Right atrium auricular region (tissue), 2 donors: Measurements from ENCODE around the gene CX3CL1. TPM values are rescaled to one million over a fixed set of nuclear protein-coding genes. Genes with fewer than 3 reads are reported as not detected.

ENCODE experiments used
- DNase-seq: peaks from one replicate; pipeline ENCODE4 v3.0.0-alpha.2; 2019; ENCODE audit warnings: low spot score
- H3K27ac ChIP-seq, 2 donors: fragments of 200-600 bp; sonication (generic); 1 replicate in 1 of 2; 2 replicates in 1 of 2; pipeline ENCODE4 v1.5.1; 2016 to 2019
- H3K27me3 ChIP-seq, 2 donors: fragments of 200-600 bp; sonication (generic); one replicate each; pipeline versions ENCODE4 v1.5.1 to v1.6.0; 2017 to 2019
- H3K36me3 ChIP-seq: fragments of 200-600 bp; sonication (generic); one replicate; pipeline ENCODE4 v1.5.1; 2016
- H3K4me1 ChIP-seq, 2 donors: fragments of 200-600 bp; sonication (generic); one replicate each; pipeline versions ENCODE4 v1.5.1 to v1.6.0; 2017 to 2019
- H3K4me3 ChIP-seq, 2 donors: fragments of 200-600 bp; sonication (generic); 1 replicate in 1 of 2; 2 replicates in 1 of 2; pipeline ENCODE4 v1.5.1; 2017 to 2019; ENCODE audit warnings: mild to moderate bottlenecking in 1 of 2, moderate library complexity in 1 of 2
- H3K9me3 ChIP-seq, 2 donors: fragments of 200-600 bp; sonication (generic); one replicate each; pipeline ENCODE4 v1.5.1; 2019
- CTCF ChIP-seq, 2 donors: fragments of 200-600 bp; sonication (generic); IDR thresholded peaks; one replicate each; pipeline ENCODE4 v1.5.1; 2019; ENCODE audit warnings: antibody characterized with exemption in 2 of 2
- total RNA-seq, 2 donors: library from RNA; depleted of rRNA; stranded (reverse); fragments of >200 nt; gene quantifications; one replicate each; pipeline ENCODE4 v1.1.0, GENCODE V29; 2016

CX3CL1 gene
- total RNA-seq, 2 donors from 2014 or later: 17.1 to 17.8 TPM

GRCh38 chr16:57401943-57402640 lies 29.8 kb downstream of the CX3CL1 start:
- H3K4me3 ChIP-seq: no peak overlapping the region
- TF ChIP-seq CTCF (IDR thresholded peaks at IDR 0.05): no peak
- H3K4me1 ChIP-seq: no peaks in the 10 kb centered on the region

GRCh38 chr16:57403965-57404817 lies 31.9 kb downstream of the CX3CL1 start, which contains the start of gene CCL17:
TSS of gene CCL17 (plus strand) at chr16:57404767. CDS start at chr16:57413933, 9,166 bp downstream.
- Histone ChIP-seq H3K9me3 (no peaks in the 10 kb centered on the region), H3K4me1 (peaks cover 0 to under 1% of the 10 kb centered on the region in 2 donors), H3K4me3 (no peak within 1 kb of the TSS), H3K27ac (no peak within 1 kb of the TSS), H3K27me3 (no peaks in the 10 kb centered on the region), H3K36me3 (no peaks in the 10 kb centered on the region)
- no peak for TF ChIP-seq CTCF (IDR thresholded peaks at IDR 0.05)
- no peak for DNase-seq

More at GRCh38 chr16:57401943-57402640, 29.8 kb downstream of the CX3CL1 start:
- no peaks in the 10 kb centered on the region for H3K27me3 ChIP-seq
- H3K9me3 ChIP-seq: no peaks in the 10 kb centered on the region
- no peaks in the 10 kb centered on the region for H3K36me3 ChIP-seq
- H3K27ac ChIP-seq: no peak overlapping the region
- DNase-seq: no peak

GRCh38 chr16:57405097-57405496 lies 32.8 kb downstream of the CX3CL1 start:
- H3K36me3 ChIP-seq: no peaks in the 10 kb centered on the region
- H3K27me3 ChIP-seq: no peaks in the 10 kb centered on the region
- peaks cover 0 to 9% of the 10 kb centered on the region in 2 donors for H3K4me1 ChIP-seq
- no peak for TF ChIP-seq CTCF (IDR thresholded peaks at IDR 0.05)
- DNase-seq: no peak
- H3K27ac ChIP-seq: no peak overlapping the region
- H3K9me3 ChIP-seq: no peaks in the 10 kb centered on the region
- no peak overlapping the region for H3K4me3 ChIP-seq

GRCh38 chr16:57406881-57407280 lies 34.6 kb downstream of the CX3CL1 start:
- Histone ChIP-seq H3K27ac (no peak overlapping the region), H3K27me3 (no peaks in the 10 kb centered on the region), H3K36me3 (no peaks in the 10 kb centered on the region), H3K4me3 (no peak overlapping the region), H3K4me1 (peaks cover 0 to 16% of the 10 kb centered on the region in 2 donors), H3K9me3 (no peaks in the 10 kb centered on the region)
- no peak for DNase-seq
- TF ChIP-seq CTCF (IDR thresholded peaks at IDR 0.05): no peak

- DNase-seq: no peak
- no peaks in the 10 kb centered on the region for H3K9me3 ChIP-seq
- no peak for TF ChIP-seq CTCF (IDR thresholded peaks at IDR 0.05)
- H3K4me3 ChIP-seq: no peak overlapping the region
- H3K27me3 ChIP-seq: no peaks in the 10 kb centered on the region
- peaks cover 0 to 16% of the 10 kb centered on the region in 2 donors for H3K4me1 ChIP-seq
- H3K36me3 ChIP-seq: no peaks in the 10 kb centered on the region
- no peak overlapping the region for H3K27ac ChIP-seq
These were observed 35.4 kb downstream of the CX3CL1 start for GRCh38 chr16:57407521-57408353.
